Breast epithelium (tissue), 4 donors: ENCODE data around the gene C20orf144. TPM values are rescaled to one million over a fixed set of nuclear protein-coding genes. Genes with fewer than 3 reads are reported as not detected.
A peak's percentile ranks its signal among the peaks of the same experiment; 100 is the strongest.

Source experiments
- DNase-seq, 2 donors: peaks; one replicate each; pipeline ENCODE4 v3.0.0-alpha.2; 2019; ENCODE audit warnings: low spot score in 2 of 2
- H3K27ac ChIP-seq, 2 donors: fragments of 200-600 bp; sonication (generic) in 1 of 2; one replicate each; pipeline ENCODE4 v1.5.1; 2016 to 2019; ENCODE audit warnings: mild to moderate bottlenecking in 1 of 2
- H3K27me3 ChIP-seq, 2 donors: fragments of 200-600 bp; sonication (generic) in 1 of 2; one replicate each; pipeline versions ENCODE4 v1.5.1 to v1.6.0; 2017 to 2019; ENCODE audit warnings: control low read depth in 1 of 2, mild to moderate bottlenecking in 1 of 2
- H3K36me3 ChIP-seq: fragments of 200-600 bp; one replicate; pipeline ENCODE4 v1.5.1; 2019
- H3K4me1 ChIP-seq, 2 donors: fragments of 200-600 bp; sonication (generic); one replicate each; pipeline ENCODE4 v1.5.1; 2016 to 2019; ENCODE audit warnings: control low read depth in 1 of 2
- H3K4me3 ChIP-seq, 3 donors: fragments of 200-600 bp; sonication (generic); 1 replicate in 2 of 3; 2 replicates in 1 of 3; pipeline ENCODE4 v1.5.1; 2016 to 2019; ENCODE audit warnings: mild to moderate bottlenecking in 3 of 3, moderate library complexity in 2 of 3
- H3K9me3 ChIP-seq, 2 donors: fragments of 200-600 bp; sonication (generic) in 1 of 2; one replicate each; pipeline ENCODE4 v1.5.1; 2016 to 2019; ENCODE audit warnings: control low read depth in 1 of 2
- CTCF ChIP-seq, 3 donors: fragments of 450-650 bp; IDR thresholded peaks; one replicate each; pipeline ENCODE4 v1.5.1; 2016 to 2017; ENCODE audit warnings: antibody characterized with exemption in 3 of 3, mild to moderate bottlenecking in 3 of 3, moderate library complexity in 3 of 3
- POLR2A ChIP-seq: fragments of 450-650 bp; IDR thresholded peaks from one replicate; pipeline ENCODE4 v1.6.1; 2016; ENCODE audit warnings: antibody characterized with exemption, mild to moderate bottlenecking, moderate library complexity
- POLR2AphosphoS5 ChIP-seq, 3 donors: sonication (generic); formaldehyde crosslinking; IDR thresholded peaks; one replicate each; pipeline ENCODE4 v1.6.1; 2017; ENCODE audit warnings: antibody characterized with exemption in 3 of 3
- intact Hi-C: fragments of 100-400 bp; cut with DNase I; formaldehyde crosslinking; loops from one replicate; pipeline ENCODE4 v1.15.1; 2023; ENCODE audit warnings: low total_unique reads
- total RNA-seq, 3 donors: library from RNA; depleted of rRNA; stranded (reverse); fragments of >200 nt; gene quantifications; one replicate each; pipeline ENCODE4 v1.1.0, GENCODE V29; 2016

C20orf144 gene
- total RNA-seq, 3 donors from 2014 or later, result 0.16 to 0.33 (median 0.29) TPM

- Histone ChIP-seq H3K4me3 (peak overlapping the region in 2 of 3 donors; percentile 20 to 46), H3K27me3 (no peaks in the 10 kb centered on the region), H3K9me3 (no peaks in the 10 kb centered on the region), H3K36me3 (no peaks in the 10 kb centered on the region), H3K4me1 (peaks cover 0 to 5% of the 10 kb centered on the region in 2 donors), H3K27ac (peak overlapping the region; percentile 50 to 58)
- DNase-seq, result no peak
- TF ChIP-seq POLR2A (no peak), CTCF (IDR thresholded peaks at IDR 0.05) (peak; percentile 34 to 80 (median 58)), POLR2AphosphoS5 (IDR thresholded peaks at IDR 0.05) (no peak)
- intact Hi-C loops, result loop anchor here (10.0 kb wide), 1 partner anchor 189 kb away; no protein-coding TSS in a partner anchor
Observed at GRCh38 chr20:33653218-33653899, 8.8 kb upstream of the C20orf144 start.

GRCh38 chr20:33653900-33654596 is 8.1 kb upstream of the C20orf144 start:
- DNase-seq, result peak; percentile 72 to 86
- H3K27me3 ChIP-seq, result no peaks in the 10 kb centered on the region
- H3K27ac ChIP-seq, result peak overlapping the region; percentile 50 to 58
- no peak overlapping the region for H3K4me3 ChIP-seq
- no peaks in the 10 kb centered on the region for H3K4me1 ChIP-seq
- intact Hi-C loops, result loop anchor here (10.0 kb wide), 1 partner anchor 189 kb away; no protein-coding TSS in a partner anchor
- H3K36me3 ChIP-seq, result no peaks in the 10 kb centered on the region
- no peak for TF ChIP-seq POLR2A
- TF ChIP-seq POLR2AphosphoS5 (IDR thresholded peaks at IDR 0.05), result peak in 1 of 3 donors; percentile 39
- no peaks in the 10 kb centered on the region for H3K9me3 ChIP-seq

GRCh38 chr20:33654680-33655161 is 7.4 kb upstream of the C20orf144 start:
- H3K4me1 ChIP-seq, result no peaks in the 10 kb centered on the region
- no peaks in the 10 kb centered on the region for H3K9me3 ChIP-seq
- H3K27ac ChIP-seq, result peak overlapping the region; percentile 50 to 58
- DNase-seq, result no peak
- TF ChIP-seq CTCF (IDR thresholded peaks at IDR 0.05) (no peak), POLR2A (no peak), POLR2AphosphoS5 (IDR thresholded peaks at IDR 0.05) (no peak)
- no peak overlapping the region for H3K4me3 ChIP-seq
- no peaks in the 10 kb centered on the region for H3K27me3 ChIP-seq
- H3K36me3 ChIP-seq, result no peaks in the 10 kb centered on the region
- intact Hi-C loops, result loop anchor here (10.0 kb wide), 1 partner anchor 190 kb away; no protein-coding TSS in a partner anchor

GRCh38 chr20:33655164-33655563 is 7.0 kb upstream of the C20orf144 start:
- intact Hi-C loops, result loop anchor here (10.0 kb wide), 1 partner anchor 190 kb away; no protein-coding TSS in a partner anchor
- Histone ChIP-seq H3K36me3 (no peaks in the 10 kb centered on the region), H3K4me1 (no peaks in the 10 kb centered on the region), H3K27me3 (no peaks in the 10 kb centered on the region), H3K9me3 (no peaks in the 10 kb centered on the region), H3K4me3 (no peak overlapping the region), H3K27ac (no peak overlapping the region)
- DNase-seq, result no peak
- TF ChIP-seq POLR2A (no peak), POLR2AphosphoS5 (IDR thresholded peaks at IDR 0.05) (no peak), CTCF (IDR thresholded peaks at IDR 0.05) (no peak)

- Histone ChIP-seq H3K4me3 (no peak overlapping the region), H3K9me3 (no peaks in the 10 kb centered on the region), H3K27ac (no peak overlapping the region), H3K27me3 (no peaks in the 10 kb centered on the region), H3K36me3 (no peaks in the 10 kb centered on the region), H3K4me1 (no peaks in the 10 kb centered on the region)
- intact Hi-C loops, result loop anchor here (10.0 kb wide), 1 partner anchor 191 kb away; no protein-coding TSS in a partner anchor
- TF ChIP-seq POLR2AphosphoS5 (IDR thresholded peaks at IDR 0.05) (no peak), POLR2A (no peak), CTCF (IDR thresholded peaks at IDR 0.05) (no peak)
- no peak for DNase-seq
Observed at GRCh38 chr20:33656010-33656782, 5.9 kb upstream of the C20orf144 start.
